HG02981 (cell line): ENCODE results near the gene TRAM2.

ENCODE experiments used
- ATAC-seq: cut with Tn5 transposase; IDR thresholded peaks from one replicate; pipeline ENCODE4 v1.9.1; 2021; ENCODE audit warnings: mild to moderate bottlenecking, moderate library complexity; ENCODE audit not compliant: unreplicated experiment

Gene TRAM2

DNA sequence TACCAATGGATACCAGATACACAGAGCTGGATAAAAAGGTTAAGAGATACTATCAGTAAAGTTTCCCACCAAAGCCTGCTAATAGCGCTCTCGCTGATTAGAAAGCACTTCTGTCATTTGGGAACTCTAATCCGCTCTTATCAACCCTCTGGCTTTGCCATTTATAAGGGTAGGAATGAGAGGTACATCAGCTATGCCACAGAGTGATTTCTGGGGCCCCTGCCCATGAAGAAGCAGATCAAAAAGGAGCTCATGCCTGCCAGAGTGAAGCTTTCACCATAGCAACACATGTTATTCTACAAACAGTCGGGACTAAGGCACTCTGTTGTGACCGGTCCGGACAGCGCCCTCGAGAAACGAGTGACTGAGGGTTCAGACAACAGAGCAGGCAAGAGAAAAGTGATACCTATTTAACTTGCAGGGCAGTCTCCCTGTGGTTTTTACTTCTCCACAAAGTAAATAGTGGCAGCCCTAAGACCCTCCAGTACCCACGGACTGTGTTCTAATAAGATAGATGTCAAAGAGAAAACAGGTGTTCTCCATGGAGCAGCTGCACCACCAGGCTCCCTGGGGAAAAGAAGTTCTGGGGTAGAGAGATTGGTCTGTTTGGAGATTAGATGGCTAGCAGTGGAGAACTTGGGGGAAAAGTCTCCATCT lies 5.6 kb downstream of the TRAM2 start:
- ATAC-seq = no peak

DNA sequence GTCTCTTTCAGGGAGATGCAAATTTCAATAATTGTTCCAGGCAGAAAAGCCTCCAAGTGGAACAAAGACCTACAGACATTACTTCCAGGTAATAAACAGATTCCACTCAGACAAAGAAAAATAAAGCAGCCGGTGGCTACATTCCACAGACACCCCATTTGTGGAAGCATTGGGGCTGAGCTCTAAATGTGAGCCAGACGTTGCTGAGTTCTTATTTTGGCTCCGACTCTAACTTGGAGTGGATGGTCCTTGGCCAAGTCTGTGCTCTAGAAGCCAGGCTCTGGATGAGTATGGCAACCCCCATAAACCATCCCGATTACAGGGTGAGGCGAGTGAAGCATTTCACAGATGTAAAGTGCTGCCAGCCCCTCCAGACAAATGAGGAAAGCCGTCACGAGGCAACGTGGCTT lies 6.6 kb downstream of the TRAM2 start:
- ATAC-seq = no peak

DNA sequence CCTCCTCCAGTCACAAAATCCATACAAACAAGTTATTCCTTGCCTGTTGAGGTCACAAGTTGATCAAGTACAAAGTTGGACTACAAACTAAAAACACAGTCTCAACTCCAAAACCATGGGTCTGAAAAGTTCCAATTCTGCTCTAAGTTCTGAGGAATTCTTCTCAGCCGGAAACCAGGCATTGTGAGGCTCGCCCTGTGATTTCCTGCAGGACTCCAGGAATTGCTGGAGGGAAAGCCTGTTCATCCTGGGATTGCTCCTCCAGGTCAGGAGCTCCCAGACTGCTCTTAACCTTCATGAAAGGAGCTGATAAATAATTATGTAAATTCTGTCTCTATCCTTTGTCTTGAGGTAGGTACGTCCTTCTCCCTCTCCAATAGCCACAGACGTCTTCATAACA lies 8.5 kb downstream of the TRAM2 start:
- ATAC-seq = no peak

DNA sequence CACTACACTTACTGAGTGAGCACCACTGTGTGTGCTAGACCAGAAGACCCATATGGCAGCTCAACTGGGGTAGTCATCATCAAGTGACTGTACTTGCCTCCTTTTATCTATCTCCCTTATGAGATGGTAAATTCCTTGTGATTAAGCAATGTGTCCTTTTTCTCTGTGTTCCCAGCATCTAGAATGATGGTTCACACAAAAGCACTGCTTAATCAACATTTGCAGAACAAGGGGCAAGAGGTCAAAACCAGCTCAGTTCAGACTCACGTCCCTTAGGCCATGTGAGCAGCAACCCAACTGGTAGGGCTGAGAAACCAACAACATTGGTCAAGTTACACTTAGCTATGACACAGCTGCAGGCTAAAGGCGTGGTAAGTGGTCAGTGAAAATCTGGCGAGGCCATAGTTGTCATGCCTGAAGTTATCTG lies 10.0 kb downstream of the TRAM2 start:
- no peak for ATAC-seq

DNA sequence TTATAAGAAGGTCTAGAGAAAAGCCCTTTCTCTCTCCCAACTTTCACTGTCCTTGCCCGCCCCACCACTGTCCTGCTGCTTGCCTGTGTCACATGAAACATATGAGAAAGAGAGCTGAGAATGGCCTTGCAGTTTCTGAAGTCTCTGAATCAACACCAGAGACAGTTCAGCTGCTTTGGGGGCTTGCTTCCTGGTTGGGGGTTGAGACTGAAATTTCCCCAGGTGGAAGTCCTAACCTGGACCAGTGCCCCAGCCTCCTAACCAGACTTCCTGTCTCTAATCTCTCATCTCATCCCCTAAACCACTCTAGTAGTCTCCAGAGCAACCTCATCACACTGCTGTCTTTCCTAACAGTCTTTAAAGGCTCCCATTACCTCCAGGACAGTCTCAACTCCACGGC lies 10.7 kb downstream of the TRAM2 start:
- no peak for ATAC-seq

DNA sequence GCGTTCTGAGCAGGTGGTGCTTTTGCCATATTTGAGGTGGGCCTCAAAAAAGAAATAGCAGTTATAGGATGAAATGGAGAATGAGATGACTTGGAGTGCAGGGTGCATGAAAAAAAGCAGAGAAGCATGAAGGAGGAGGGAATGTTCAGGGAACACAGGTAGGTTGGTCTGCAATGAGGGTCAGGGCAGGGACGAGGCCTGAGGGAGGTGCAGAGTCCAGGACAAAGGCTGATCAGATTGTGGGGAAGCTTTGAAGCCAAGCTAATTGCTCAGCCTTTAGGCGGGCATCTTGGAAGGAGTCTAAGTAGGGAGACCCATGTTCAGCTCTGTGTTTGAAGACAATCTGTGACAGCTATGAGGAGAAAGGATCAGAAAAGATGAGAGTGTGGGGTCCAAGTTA lies 12.0 kb downstream of the TRAM2 start:
- no peak for ATAC-seq

DNA sequence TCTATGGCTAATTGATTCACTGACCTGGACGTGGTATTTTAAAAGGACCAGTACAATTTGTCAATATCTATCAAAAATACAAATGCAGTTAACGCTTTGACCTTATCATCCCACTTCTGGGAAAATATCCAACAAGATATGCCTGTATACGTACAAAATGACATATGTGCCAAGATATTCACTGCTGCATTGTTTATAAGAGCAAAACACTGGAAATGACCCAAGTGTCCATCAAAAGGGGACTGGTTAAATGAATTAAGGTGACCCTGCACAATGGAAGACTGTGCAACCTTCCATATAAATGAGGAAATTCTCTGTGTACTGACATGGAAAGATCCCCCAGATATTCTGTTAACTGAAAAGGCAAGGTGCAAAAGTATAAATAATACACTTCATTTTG lies 13.9 kb downstream of the TRAM2 start:
- no peak for ATAC-seq

DNA sequence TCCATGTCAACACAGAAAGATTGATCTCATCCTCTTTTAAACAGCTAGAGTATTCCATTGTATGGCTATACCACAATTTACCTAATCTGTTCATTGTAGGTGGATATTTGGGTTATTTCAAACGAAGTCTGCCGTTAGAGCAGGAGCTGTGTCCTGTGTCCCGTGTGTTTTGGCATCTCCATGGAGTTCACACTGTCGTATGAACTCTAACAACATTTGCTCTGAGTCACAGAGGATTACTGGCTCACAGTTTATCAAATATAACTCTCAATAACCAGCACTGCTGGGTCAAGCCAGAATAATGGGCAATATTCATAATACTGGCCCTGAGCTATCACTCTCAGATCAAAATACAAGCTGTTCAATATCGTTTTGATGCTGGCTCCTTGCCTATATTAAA lies 16.4 kb downstream of the TRAM2 start:
- ATAC-seq = no peak

DNA sequence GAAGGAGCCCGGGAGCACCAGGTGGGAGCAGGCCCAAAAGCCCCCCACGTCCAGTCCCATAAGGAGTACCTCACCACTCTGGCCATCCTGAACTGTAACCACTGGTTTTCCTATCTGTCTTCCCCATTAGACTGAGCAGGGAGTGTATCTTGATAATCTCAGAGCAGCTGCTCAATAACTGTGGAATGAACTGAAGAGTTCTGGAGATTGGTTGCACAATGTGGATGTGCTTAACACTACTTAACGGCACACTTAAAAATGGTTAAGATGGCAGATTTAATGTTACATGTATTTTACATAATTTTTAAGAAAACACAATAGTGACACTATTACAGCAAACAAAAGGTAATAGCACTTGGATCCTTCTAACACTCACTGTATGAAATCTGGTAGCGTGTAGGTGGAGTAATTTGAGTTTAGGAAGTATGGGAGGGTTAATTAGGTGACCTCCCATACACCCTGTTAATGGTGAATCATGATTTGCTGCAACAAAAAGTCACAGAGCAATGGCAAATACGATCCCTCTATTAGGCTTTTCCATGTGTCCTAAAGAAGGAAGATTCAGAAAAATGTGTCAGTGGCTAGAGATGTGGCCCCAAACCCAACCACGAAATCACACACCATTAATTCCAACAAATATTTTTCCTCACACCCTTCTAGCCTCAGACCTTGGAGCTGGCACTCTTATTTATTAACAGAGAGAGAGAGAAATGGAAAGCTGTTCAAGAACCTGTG lies 18.4 kb downstream of the TRAM2 start:
- ATAC-seq = no peak

DNA sequence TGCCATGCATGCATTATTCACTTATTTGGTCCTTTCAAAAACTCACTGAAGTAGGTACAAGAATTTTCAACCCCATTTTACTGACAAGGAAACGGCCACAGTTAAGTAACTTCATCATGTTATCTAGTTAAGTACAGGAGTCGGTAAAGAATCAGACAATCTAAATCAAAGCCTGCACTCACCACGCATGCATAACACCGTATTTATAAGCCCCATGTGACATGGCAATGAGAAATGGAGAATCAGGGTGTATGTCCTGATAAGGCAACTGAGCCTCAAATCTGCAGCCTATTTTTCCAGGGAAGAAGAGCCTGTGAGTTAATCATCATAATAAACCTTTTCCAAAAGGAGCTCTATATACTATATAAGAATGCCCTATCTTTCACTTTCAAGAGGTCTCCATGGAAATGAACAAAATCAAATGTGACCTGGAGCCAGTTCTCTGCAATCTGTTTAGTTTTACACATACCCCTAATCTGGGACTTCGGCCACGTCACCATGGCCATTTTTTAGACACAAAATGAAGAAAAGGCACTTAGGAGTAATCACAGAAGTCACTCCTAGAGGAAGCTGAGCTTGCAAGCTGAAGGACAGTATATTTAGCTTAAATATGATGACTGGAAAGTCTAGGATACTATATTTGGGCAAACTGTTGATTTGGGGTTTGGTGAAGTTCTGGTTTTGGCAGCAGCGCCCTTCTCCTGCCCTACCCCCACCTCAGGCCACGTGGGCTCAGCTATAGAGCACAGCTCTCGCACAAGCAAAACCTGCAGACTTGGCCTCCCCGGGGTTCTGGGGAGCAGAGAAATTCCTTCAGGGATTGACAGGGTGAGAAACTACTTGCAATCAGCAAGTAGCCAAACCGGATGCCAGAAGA lies 19.2 kb downstream of the TRAM2 start:
- no peak for ATAC-seq

DNA sequence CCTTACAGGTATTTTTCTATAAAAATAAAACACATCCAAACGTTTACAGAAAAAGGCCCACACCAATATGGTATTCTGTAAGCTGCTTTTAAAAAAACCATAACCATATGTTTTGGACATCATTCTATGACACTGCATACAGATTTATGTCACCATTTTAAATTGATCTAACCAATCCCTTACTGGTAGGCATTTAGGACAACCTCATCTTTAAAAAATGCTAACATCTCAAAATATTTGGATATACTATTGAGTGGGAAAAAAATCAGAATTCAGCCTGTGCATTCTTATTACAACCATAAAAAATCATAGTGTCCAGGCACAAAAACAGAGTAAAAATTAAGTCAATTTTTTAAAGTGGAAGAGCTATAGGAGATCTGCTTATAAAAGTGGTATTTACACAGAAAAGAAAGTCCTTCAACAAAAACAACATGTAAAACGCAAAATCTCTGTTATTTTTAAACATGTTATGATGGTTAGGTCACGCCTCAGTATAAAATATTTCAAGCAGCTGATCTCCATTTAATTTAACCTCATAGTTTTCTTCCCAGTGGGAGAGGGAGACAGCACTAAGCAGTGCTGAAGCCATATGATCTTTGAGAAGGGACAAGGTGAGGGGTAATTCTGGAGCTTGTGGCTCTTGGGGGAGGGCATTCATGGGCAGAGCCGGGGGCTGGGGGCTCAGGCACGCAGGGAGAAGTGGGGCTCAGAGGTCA lies 21.2 kb downstream of the TRAM2 start:
- no peak for ATAC-seq

DNA sequence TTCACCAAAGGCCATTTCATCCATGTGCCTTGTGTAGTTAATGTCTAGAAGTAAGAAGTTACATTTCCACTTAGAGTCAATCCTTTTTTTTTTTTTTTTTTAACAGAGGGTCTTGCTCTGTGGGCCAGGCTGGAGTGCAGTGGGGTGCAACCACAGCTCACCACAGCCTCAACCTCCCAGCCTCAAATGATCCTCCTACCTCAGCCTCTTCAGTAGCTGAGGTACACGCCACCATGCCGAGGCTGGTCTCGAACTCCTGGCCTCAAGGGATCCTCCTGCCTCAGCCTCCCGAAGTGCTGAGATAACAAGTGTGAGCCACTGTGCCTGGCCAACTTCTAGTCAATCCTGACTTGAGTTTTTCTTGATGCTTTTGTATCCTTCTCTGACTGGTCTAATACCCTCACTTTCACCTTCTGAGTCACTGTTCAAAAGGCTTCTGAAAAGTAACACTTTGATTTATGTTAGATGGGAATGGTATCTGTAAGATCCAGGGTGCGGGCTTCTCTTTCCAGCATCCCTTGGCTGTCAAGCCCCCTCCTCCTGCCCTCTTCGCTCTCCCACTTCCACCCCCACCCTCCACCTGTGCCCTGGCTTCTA lies 22.1 kb downstream of the TRAM2 start:
- ATAC-seq = no peak

DNA sequence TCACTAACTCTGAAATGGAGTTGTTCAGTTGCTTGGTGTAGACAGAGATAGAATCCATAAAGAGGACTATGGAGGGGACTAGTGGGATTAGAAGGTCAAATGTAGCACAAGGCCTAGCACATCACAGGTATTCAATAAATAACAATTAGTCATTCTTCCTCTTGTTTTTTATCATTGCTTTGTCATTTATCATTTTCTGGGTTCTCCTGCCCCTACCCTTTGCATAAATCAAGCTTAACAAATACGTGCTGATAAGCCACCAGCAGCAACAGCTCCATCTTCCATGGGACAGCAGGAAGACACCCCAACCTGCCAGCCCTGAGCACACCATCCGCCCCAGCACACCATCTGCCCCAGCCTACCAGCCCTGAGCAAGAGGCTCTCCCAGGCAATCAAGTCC lies 23.1 kb downstream of the TRAM2 start:
- no peak for ATAC-seq

DNA sequence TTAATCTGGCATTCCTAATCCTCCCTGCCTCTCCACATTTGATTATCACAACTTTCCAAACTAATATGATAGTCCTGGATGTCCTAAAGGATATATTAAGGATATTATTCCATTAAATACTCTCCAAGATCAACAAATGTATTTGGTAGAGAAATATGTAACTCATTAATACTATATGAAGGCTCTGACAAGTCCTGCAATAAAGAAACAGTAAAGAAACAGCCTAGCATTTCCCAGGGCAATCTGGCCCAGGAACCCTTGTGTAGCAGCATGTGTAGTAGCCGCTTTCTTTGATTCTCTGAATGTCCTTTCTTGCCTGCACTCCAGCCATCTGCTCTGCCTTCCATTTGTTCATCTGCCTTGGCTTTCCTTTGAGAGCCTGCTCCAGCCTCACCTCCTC lies 23.7 kb downstream of the TRAM2 start:
- no peak for ATAC-seq

DNA sequence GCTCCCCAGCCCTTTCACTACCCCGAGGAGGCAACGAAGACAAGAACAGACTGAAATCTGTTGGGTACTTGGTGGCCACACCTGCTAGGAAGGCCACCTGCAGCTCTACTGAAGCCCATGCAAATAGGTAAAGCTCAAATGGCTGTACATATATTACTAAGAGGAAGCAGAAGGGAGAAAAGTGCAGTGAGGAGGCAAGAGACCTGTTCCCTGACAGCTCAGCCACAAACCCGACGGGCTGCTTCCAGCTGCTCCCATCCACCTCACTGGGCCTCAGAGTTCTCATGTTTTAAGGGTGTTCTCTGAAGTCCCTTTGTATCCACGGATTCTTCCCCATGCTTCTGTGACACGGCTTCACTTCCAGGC lies 24.6 kb downstream of the TRAM2 start:
- peak; percentile 86 for ATAC-seq

DNA sequence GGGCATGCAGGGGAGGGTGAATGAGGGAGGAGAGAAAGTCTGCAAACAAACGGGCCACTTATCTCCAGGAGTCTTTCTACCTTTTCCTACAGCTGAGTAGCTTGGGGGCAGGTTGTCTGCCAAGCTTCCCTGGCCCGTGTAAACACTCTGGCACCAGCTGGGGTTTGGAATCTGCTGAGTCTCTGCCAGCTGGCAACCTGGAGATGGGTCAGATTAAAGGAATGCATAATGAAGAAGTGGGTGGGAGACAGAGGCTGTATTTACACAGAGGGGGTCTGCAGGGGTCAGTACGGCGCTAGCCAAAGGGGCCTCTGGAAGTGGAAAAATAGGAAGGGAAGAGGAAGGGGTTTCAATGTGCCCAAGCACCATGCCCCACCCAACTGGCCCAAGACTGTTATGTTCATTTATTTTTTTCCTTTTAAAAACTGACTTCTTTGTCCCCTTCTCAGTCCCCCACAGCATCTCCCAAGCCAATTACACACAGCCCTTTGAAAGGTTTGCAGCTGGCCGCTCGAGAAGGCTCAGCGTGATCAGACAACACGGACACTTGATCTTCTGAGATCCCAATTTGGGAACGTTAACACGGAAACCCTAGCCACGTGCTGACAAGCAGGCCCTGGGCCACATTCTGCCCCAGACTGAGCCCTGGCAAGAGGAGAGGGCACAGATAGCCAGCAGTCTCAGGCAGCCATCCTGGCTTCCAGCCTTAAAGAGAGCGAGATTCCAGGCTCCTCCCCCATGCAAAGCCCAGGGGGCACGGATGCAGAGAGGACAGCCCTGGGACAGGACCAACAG lies 25.2 kb downstream of the TRAM2 start:
- no peak for ATAC-seq

DNA sequence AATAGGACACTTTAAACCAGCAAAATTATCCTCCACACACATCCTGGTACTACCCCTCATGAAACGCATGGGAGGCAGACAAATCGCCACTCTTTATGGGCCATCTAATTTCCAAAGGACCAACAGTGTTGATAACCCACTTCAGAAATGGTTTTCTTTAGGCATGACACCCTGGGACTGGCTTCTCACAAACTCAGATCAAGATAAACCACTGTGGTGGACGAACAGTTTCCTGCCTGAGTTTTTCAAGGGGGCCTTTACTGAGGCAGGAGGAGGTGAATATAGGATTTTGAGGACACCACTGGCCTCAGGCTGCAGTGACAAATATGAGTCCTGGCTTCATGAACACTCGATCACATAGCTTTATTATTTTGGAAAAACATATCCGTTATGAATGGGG lies 26.0 kb downstream of the TRAM2 start:
- no peak for ATAC-seq

DNA sequence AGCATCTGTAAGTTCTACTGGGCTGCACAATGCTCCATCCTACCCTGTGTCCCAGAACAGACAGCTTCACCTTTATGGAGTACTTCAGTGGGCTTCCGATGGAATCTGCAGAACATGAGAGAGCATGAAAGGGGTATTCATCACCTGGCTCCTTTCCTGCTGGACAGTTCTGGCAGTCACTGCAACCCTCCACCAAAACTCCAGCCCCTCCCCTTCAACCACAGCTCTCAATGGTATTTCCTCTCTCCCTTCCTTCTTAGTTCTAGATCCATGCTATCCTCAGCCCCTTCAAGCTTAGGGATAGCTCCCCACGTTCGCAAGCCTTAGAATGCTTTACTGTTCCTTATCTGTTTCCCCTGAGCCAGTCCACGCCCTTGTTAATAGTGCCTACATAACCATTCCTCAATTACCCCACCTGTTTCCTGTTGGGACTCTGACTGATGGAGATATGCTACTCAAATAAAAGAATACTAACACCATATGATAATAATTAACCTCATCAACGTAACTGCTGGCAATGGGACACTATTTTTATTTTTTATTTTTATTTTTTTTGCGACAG lies 26.8 kb downstream of the TRAM2 start:
- no peak for ATAC-seq

DNA sequence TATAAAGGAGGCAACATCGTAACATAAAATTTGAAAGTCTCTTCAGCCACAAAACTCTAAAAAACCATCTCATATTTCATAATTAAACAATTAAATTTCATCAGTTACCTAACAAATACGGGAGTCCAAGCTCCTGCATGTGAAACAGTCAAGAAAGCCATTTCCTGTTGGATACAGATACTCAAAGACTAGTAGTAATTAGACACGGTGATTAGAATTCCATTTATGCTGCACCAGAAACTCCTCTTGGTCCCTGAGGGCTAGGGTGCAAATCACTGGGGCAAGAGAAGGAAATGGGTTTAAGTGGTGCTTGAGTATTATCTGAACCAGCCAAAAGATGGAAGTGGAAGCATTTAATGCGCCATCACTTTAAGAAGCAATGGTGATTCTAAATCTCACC lies 27.4 kb downstream of the TRAM2 start:
- ATAC-seq = no peak

DNA sequence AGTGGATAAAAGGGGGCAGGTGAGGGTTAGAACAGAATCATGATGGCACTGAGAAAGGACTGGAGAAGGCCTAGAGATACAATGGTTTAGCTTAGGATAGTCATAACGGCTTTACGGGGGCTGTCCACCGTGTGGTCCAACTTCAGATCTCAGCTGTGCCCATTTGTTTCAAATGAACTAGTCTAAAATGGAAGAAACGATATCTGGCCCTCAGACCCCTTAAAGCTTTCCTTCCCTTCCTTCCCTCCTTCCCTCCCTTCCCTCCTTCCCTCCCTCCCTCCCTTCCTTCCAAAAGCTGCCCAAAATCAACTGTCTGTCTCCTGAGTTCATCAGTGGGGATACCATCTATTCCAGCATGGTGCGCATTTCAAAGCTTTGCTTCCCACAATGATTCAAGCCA lies 27.9 kb downstream of the TRAM2 start:
- ATAC-seq = no peak
